CD4-positive, alpha-beta T cell (primary cell): ENCODE results near the gene CPLANE1. TPM values are rescaled to one million over a fixed set of nuclear protein-coding genes. Genes with fewer than 3 reads are reported as not detected.
A peak's percentile ranks its signal among the peaks of the same experiment; 100 is the strongest.

Experiments
- ATAC-seq: fragments of 200-7000 bp; cut with Tn5 transposase; one replicate; pipeline ENCODE4 v1.10.0; 2022; ENCODE audit warnings: mild to moderate bottlenecking; ENCODE audit not compliant: poor library complexity
- CTCF ChIA-PET: fragments of 350-600 bp; sonication (Branson Sonifier 250); formaldehyde crosslinking; loops from one replicate; lab custom pipeline; 2021; ENCODE audit warnings: antibody characterized with exemption, inconsistent platforms; lab: Charles Lee
- POLR2A ChIA-PET: fragments of 350-600 bp; sonication (Branson Sonifier 250); formaldehyde crosslinking; loops from one replicate; lab custom pipeline; 2021; ENCODE audit warnings: antibody characterized with exemption, inconsistent platforms; lab: Charles Lee
- DNase-seq, 14 experiments: peaks; one replicate each; pipeline ENCODE4 v3.0.0-alpha.2; 2013 to 2020; ENCODE audit warnings: mixed read lengths in 2 of 14
- H3K27ac ChIP-seq, 2 donors: one replicate each; pipeline versions ENCODE4 v1.5.1 to v1.7.0; 2013; ENCODE audit warnings: low read length in 2 of 2, low read depth in 1 of 2, mild to moderate bottlenecking in 1 of 2
- H3K27me3 ChIP-seq, 2 experiments: 1 replicate in 1 of 2; 2 replicates in 1 of 2; pipeline versions ENCODE4 v1.6.1 to v1.7.0; 2013; ENCODE audit warnings: low read length in 2 of 2, control low read depth in 1 of 2, mild to moderate bottlenecking in 1 of 2, moderate library complexity in 1 of 2; ENCODE audit not compliant: insufficient read depth in 2 of 2, control insufficient read depth in 1 of 2
- H3K36me3 ChIP-seq: one replicate; pipeline ENCODE4 v1.6.1; 2013; ENCODE audit warnings: low read length, control low read depth; ENCODE audit not compliant: insufficient read depth
- H3K4me1 ChIP-seq: one replicate; pipeline ENCODE4 v1.6.1; 2013; ENCODE audit warnings: low read length, control low read depth; ENCODE audit not compliant: insufficient read depth
- H3K4me3 ChIP-seq: one replicate; pipeline ENCODE4 v1.5.1; 2013; ENCODE audit warnings: mild to moderate bottlenecking, low read length, moderate library complexity
- H3K9me3 ChIP-seq, 2 experiments: 1 replicate in 1 of 2; 2 replicates in 1 of 2; pipeline versions ENCODE4 v1.6.1 to v1.7.0; 2013; ENCODE audit warnings: low read length in 2 of 2, mild to moderate bottlenecking in 2 of 2, control low read depth in 1 of 2, moderate library complexity in 1 of 2; ENCODE audit not compliant: control insufficient read depth in 1 of 2, insufficient read depth in 1 of 2
- H3K27ac Mint-ChIP-seq: one replicate; pipeline ENCODE4 v1.8.0; 2020; ENCODE audit warnings: mixed read lengths
- H3K27me3 Mint-ChIP-seq: one replicate; pipeline ENCODE4 v1.8.0; 2021; ENCODE audit warnings: mixed read lengths
- H3K36me3 Mint-ChIP-seq: one replicate; pipeline ENCODE4 v1.8.0; 2021; ENCODE audit warnings: low read depth, mixed read lengths
- H3K4me1 Mint-ChIP-seq: one replicate; pipeline ENCODE4 v1.8.0; 2021; ENCODE audit warnings: low read depth, mixed read lengths
- H3K4me3 Mint-ChIP-seq: one replicate; pipeline ENCODE4 v1.8.0; 2020; ENCODE audit warnings: mild to moderate bottlenecking, mixed read lengths
- H3K9me3 Mint-ChIP-seq: one replicate; pipeline ENCODE4 v1.8.0; 2020; ENCODE audit warnings: mixed read lengths
- CTCF ChIP-seq: fragments of 200-600 bp; IDR thresholded peaks from one replicate; pipeline ENCODE4 v1.8.0; 2022; ENCODE audit warnings: antibody characterized with exemption, mild to moderate bottlenecking
- intact Hi-C, 2 experiments: fragments of 100-400 bp; cut with DNase I in 1 of 2; cut with micrococcal nuclease in 1 of 2; formaldehyde crosslinking; loops; one replicate each; pipeline versions ENCODE4 v1.15.1 to v1.9.0; 2023 to 2025; cut with DNase I, micrococcal nuclease
- total RNA-seq, 174 experiments: library from RNA in 2 of 174; stranded (reverse) in 2 of 174; gene quantifications; one replicate each; pipeline ENCODE4 v1.2.3 and lab custom pipeline; 2021 to 2026

Gene CPLANE1
- total RNA-seq, 2 experiments from 2014 or later, result 4.9 to 5.7 TPM

- no peak overlapping the region for H3K27ac ChIP-seq
- no peaks in the 10 kb centered on the region for H3K27me3 Mint-ChIP-seq
- ChIA-PET POLR2A (no interaction called here), CTCF (interaction anchor here (0.5 kb wide), 1 partner anchor 19 kb away, joined by 5 read pairs; no protein-coding TSS in a partner anchor)
- H3K4me3 Mint-ChIP-seq, result no peak overlapping the region
- H3K27ac Mint-ChIP-seq, result no peak overlapping the region
- peaks cover 16% of the 10 kb centered on the region for H3K36me3 Mint-ChIP-seq
- DNase-seq (no peak), ATAC-seq (no peak)
- H3K9me3 Mint-ChIP-seq, result no peaks in the 10 kb centered on the region
- H3K36me3 ChIP-seq, result no peaks in the 10 kb centered on the region
- no peaks in the 10 kb centered on the region for H3K4me1 ChIP-seq
- no peak for TF ChIP-seq CTCF
- H3K4me1 Mint-ChIP-seq, result peaks cover 7% of the 10 kb centered on the region
- H3K9me3 ChIP-seq, result no peaks in the 10 kb centered on the region
- no peak overlapping the region for H3K4me3 ChIP-seq
- intact Hi-C loops, result no loop called here
- no peaks in the 10 kb centered on the region for H3K27me3 ChIP-seq
These were observed 42.4 kb downstream of the CPLANE1 start for GRCh38 chr5:37206736-37207135.

GRCh38 chr5:37198842-37199241, 50.3 kb downstream of the CPLANE1 start:
- H3K27me3 ChIP-seq, result no peaks in the 10 kb centered on the region
- no peaks in the 10 kb centered on the region for H3K36me3 ChIP-seq
- H3K4me3 ChIP-seq, result no peak overlapping the region
- ATAC-seq, result no peak
- H3K36me3 Mint-ChIP-seq, result peaks cover 21% of the 10 kb centered on the region
- no peaks in the 10 kb centered on the region for H3K9me3 Mint-ChIP-seq
- H3K4me1 Mint-ChIP-seq, result peaks cover 19% of the 10 kb centered on the region
- peak overlapping the region; percentile 50 for H3K4me3 Mint-ChIP-seq
- no peaks in the 10 kb centered on the region for H3K27me3 Mint-ChIP-seq
- POLR2A ChIA-PET, result no interaction called here
- no peak for TF ChIP-seq CTCF
- intact Hi-C loops, result no loop called here
- no peaks in the 10 kb centered on the region for H3K9me3 ChIP-seq
- DNase-seq, result no peak
- peak overlapping the region; percentile 76 for H3K27ac Mint-ChIP-seq
- no peak overlapping the region for H3K27ac ChIP-seq
- H3K4me1 ChIP-seq, result peaks cover 4% of the 10 kb centered on the region
- CTCF ChIA-PET, result interaction anchor here (1.1 kb wide), 1 partner anchor 9 kb away, joined by 4 read pairs; no protein-coding TSS in a partner anchor

- peak in 1 of 14 experiments; percentile 14 for DNase-seq
- CTCF ChIA-PET, result no interaction called here
These were observed 51.1 kb downstream of the CPLANE1 start for GRCh38 chr5:37198061-37198460.

More at GRCh38 chr5:37198061-37198460, 51.1 kb downstream of the CPLANE1 start:
- peaks cover 4% of the 10 kb centered on the region for H3K4me1 ChIP-seq
- H3K27ac ChIP-seq, result peak overlapping the region in 1 of 2 donors; percentile 65
- Mint-ChIP-seq H3K4me3 (peak overlapping the region; percentile 84), H3K4me1 (peaks cover 19% of the 10 kb centered on the region), H3K9me3 (no peaks in the 10 kb centered on the region), H3K27me3 (no peaks in the 10 kb centered on the region), H3K27ac (peak overlapping the region; percentile 76), H3K36me3 (peaks cover 22% of the 10 kb centered on the region)
- ATAC-seq, result no peak
- H3K27me3 ChIP-seq, result no peaks in the 10 kb centered on the region
- no peak for TF ChIP-seq CTCF
- intact Hi-C loops, result no loop called here
- no peaks in the 10 kb centered on the region for H3K9me3 ChIP-seq
- peak overlapping the region; percentile 45 for H3K4me3 ChIP-seq
- POLR2A ChIA-PET, result interaction anchor here (0.6 to 1.6 kb wide), 4 partner anchors 11 to 363 kb away, joined by 3 to 9 read pairs (median 4); partner anchors contain the start of gene NUP155
- H3K36me3 ChIP-seq, result no peaks in the 10 kb centered on the region
